ENCODE measurements around the gene ADGRG3. TPM values are rescaled to one million over a fixed set of nuclear protein-coding genes. Genes with fewer than 3 reads are reported as not detected.

The ADGRG3 gene
- total and polyA plus RNA-seq, 2 of the 13 experiments (the other 11 are each of a cell fraction or from before 2014, with no cell fraction given) = 2.7 to 11.8 TPM

DNA sequence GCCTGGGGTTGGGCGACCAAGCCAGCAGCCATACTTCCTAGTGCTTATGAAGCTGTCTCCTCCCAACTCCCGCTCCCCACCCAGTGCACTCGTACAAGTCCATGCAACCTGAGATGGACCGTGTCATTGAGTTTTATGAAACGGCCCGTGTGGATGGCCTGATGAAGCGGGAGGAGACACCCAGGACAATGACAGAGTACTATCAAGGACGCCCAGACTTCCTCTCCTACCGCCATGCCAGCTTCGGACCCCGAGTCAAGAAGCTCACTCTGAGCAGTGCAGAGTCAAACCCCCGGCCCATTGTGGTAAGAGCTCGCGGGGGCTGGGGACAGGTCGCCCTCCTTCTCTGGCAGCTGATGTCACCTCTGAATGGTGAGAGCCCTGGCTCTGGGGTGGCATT lies 56.4 kb downstream of the ADGRG3 start:
- H3K4me2 ChIP-seq (ENCODE audit: low read depth, low read length) = no peak overlapping the region
- peaks cover 29% of the 10 kb centered on the region for H3K4me1 ChIP-seq (ENCODE audit: insufficient read depth, low read length)
- intact Hi-C loops (cut with micrococcal nuclease; ENCODE audit: unreplicated experiment) = loop anchor here (5.0 kb wide), 1 partner anchor 58 kb away; no protein-coding TSS in a partner anchor
- H3K4me3 ChIP-seq (replicated peaks in 1 of 3; ENCODE audit: insufficient read depth in 1 of 3, low read depth in 2 of 3, low read length in 3 of 3) = no peak overlapping the region
- TF ChIP-seq, protein P1, sequence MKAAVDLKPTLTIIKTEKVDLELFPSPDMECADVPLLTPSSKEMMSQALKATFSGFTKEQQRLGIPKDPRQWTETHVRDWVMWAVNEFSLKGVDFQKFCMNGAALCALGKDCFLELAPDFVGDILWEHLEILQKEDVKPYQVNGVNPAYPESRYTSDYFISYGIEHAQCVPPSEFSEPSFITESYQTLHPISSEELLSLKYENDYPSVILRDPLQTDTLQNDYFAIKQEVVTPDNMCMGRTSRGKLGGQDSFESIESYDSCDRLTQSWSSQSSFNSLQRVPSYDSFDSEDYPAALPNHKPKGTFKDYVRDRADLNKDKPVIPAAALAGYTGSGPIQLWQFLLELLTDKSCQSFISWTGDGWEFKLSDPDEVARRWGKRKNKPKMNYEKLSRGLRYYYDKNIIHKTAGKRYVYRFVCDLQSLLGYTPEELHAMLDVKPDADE (CRISPR knock-in tag; IDR thresholded peaks at IDR 0.05) = no peak
- TF ChIP-seq ZNF260 (CRISPR knock-in tag; IDR thresholded peaks at IDR 0.05; ENCODE audit: borderline replicate concordance, low read depth) (no peak), CHD2 (IDR thresholded peaks at IDR 0.05; ENCODE audit: low read depth, low read length) (no peak)
- TF ChIP-seq, protein P2, sequence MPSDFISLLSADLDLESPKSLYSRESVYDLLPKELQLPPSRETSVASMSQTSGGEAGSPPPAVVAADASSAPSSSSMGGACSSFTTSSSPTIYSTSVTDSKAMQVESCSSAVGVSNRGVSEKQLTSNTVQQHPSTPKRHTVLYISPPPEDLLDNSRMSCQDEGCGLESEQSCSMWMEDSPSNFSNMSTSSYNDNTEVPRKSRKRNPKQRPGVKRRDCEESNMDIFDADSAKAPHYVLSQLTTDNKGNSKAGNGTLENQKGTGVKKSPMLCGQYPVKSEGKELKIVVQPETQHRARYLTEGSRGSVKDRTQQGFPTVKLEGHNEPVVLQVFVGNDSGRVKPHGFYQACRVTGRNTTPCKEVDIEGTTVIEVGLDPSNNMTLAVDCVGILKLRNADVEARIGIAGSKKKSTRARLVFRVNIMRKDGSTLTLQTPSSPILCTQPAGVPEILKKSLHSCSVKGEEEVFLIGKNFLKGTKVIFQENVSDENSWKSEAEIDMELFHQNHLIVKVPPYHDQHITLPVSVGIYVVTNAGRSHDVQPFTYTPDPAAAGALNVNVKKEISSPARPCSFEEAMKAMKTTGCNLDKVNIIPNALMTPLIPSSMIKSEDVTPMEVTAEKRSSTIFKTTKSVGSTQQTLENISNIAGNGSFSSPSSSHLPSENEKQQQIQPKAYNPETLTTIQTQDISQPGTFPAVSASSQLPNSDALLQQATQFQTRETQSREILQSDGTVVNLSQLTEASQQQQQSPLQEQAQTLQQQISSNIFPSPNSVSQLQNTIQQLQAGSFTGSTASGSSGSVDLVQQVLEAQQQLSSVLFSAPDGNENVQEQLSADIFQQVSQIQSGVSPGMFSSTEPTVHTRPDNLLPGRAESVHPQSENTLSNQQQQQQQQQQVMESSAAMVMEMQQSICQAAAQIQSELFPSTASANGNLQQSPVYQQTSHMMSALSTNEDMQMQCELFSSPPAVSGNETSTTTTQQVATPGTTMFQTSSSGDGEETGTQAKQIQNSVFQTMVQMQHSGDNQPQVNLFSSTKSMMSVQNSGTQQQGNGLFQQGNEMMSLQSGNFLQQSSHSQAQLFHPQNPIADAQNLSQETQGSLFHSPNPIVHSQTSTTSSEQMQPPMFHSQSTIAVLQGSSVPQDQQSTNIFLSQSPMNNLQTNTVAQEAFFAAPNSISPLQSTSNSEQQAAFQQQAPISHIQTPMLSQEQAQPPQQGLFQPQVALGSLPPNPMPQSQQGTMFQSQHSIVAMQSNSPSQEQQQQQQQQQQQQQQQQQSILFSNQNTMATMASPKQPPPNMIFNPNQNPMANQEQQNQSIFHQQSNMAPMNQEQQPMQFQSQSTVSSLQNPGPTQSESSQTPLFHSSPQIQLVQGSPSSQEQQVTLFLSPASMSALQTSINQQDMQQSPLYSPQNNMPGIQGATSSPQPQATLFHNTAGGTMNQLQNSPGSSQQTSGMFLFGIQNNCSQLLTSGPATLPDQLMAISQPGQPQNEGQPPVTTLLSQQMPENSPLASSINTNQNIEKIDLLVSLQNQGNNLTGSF (CRISPR knock-in tag; IDR thresholded peaks at IDR 0.05) = no peak
- TF ChIP-seq, protein P3, sequence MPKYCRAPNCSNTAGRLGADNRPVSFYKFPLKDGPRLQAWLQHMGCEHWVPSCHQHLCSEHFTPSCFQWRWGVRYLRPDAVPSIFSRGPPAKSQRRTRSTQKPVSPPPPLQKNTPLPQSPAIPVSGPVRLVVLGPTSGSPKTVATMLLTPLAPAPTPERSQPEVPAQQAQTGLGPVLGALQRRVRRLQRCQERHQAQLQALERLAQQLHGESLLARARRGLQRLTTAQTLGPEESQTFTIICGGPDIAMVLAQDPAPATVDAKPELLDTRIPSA (CRISPR knock-in tag; IDR thresholded peaks at IDR 0.05; ENCODE audit: borderline replicate concordance) = no peak
- TF ChIP-seq, protein P4, sequence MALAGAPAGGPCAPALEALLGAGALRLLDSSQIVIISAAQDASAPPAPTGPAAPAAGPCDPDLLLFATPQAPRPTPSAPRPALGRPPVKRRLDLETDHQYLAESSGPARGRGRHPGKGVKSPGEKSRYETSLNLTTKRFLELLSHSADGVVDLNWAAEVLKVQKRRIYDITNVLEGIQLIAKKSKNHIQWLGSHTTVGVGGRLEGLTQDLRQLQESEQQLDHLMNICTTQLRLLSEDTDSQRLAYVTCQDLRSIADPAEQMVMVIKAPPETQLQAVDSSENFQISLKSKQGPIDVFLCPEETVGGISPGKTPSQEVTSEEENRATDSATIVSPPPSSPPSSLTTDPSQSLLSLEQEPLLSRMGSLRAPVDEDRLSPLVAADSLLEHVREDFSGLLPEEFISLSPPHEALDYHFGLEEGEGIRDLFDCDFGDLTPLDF (CRISPR knock-in tag; IDR thresholded peaks at IDR 0.05) = no peak
- no peaks in the 10 kb centered on the region for H3K36me3 ChIP-seq (replicated peaks in 1 of 2; ENCODE audit: control insufficient read depth in 1 of 2, insufficient read depth in 2 of 2, low read length in 2 of 2)
- FAIRE-seq (no peak), DNase-seq (ENCODE audit: low spot score) (no peak), ATAC-seq (no peak)
- H4K20me1 ChIP-seq (ENCODE audit: insufficient read depth, low read length) = no peaks in the 10 kb centered on the region
- no peaks in the 10 kb centered on the region for H3K9me3 ChIP-seq (ENCODE audit: low read length)
- H2AFZ ChIP-seq (ENCODE audit: low read length) = no peak overlapping the region
- POLR2A ChIA-PET = interaction anchor here (1.0 kb wide), 1 partner anchor 11 kb away, joined by 7 read pairs; the partner anchor contains the start of gene KATNB1
- H3K79me2 ChIP-seq (ENCODE audit: insufficient read depth, low read length) = no peaks in the 10 kb centered on the region
- no peak overlapping the region for H3K9ac ChIP-seq (ENCODE audit: insufficient read depth, low read depth, low read length)
- CTCF ChIA-PET (ENCODE audit: low intra/inter-chr PET ratio, low total read pairs) = no interaction called here
- in situ Hi-C loops (cut with HindIII; ENCODE audit: extremely low pct_ligation_motif_present, low pct_unique_long_range_greater_than_20kb) = no loop called here
- 78% methylated on average over 15 of the region's 15 CpGs for WGBS (ENCODE audit: low lambda C conversion rate)
- no peak overlapping the region for H3K27ac ChIP-seq (ENCODE audit: extremely low read length, insufficient read depth, low read length)
- no peaks in the 10 kb centered on the region for H3K27me3 ChIP-seq (ENCODE audit: control insufficient read depth in 1 of 2, insufficient read depth in 2 of 2, low read length in 2 of 2)
- no TSS peak for BruUV-seq (replicated peaks)

Measured in HepG2 (cell line).